GM21528 (cell line): ENCODE measurements around the gene SLTM.
"Not testable (repeated sequence)": the region's sequence is repeated elsewhere in the genome, so short reads cannot be mapped to it uniquely, and the experiment has no call there.

Experiments used
- ATAC-seq: cut with Tn5 transposase; IDR thresholded peaks from one replicate; pipeline ENCODE4 v1.9.1; 2021; ENCODE audit warnings: mild to moderate bottlenecking, moderate library complexity; ENCODE audit not compliant: unreplicated experiment, low FRiP score

The SLTM gene

GRCh38 chr15:58933281-58934113, at the start of gene SLTM:
Gene SLTM, minus strand, starts transcription at chr15:58933679. Its CDS starts 114 bp downstream, at chr15:58933565.
- peak; percentile 84 for ATAC-seq

GRCh38 chr15:58983261-58983660, 49.8 kb upstream of the SLTM start:
- ATAC-seq = no peak

DNA sequence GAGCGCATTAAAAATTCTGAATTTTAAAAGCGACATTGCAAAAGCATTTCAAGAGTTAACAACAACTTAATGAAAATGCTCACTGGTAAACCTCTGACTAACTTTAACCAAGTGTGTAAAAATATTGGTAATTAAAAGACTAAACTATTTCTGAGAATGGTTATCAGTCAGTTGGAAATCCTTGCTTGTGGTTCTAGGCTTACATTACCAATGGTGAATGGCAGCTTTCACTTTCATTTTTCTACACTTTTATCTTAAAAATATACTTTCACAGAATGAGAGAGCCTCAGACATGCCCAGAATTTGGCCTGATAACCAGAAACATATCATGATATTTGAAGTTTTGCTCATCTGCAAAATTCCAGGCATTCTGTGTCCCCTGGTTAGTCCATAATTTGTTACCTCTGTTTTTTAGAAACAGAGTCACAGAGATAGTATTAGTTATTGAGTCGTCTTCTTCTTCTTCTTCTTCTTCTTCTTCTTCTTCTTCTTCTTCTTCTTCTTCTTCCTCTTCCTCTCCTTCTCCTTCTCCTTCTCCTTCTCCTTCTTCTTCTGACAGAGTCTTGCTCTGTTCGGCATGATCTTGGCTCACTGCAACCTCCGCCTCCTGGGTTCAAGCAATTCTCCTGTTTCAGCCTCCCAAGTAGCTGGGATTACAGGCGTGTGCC, 48.5 kb upstream of the SLTM start:
- ATAC-seq = no peak

DNA sequence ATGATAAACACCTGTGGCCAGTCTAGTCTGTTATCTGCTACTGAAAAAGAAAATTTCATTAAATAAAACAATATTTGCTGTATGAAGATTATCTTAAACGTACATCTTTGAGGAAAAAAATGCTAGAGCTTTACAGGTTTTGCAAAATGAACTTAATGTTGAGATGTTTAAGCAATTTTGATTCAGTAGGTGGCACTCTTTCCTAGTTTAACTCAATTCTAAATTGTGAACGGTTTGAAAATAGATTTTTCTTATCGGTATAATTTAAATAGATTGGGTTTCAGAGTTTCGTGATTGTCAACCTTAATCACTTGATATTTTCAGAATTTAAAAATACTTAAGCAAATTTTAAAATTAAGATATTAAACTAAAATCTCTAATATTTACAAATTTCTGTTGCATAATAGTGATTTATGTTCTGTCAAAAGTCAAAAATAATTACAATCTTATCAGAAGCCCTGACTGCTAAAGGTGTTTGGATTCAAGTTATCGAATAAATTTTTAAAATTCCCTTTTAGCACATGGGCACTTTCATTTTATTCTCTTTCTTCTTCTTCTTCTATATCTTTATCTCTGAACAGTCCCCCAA, 47.0 kb upstream of the SLTM start:
- ATAC-seq = no peak

GRCh38 chr15:58977887-58978286, 44.4 kb upstream of the SLTM start:
- no peak for ATAC-seq

- ATAC-seq = no peak
These were observed 34.0 kb upstream of the SLTM start for GRCh38 chr15:58967479-58967878.

- ATAC-seq = no peak
These were observed 33.2 kb upstream of the SLTM start for GRCh38 chr15:58966698-58967097.

GRCh38 chr15:58962662-58963565, 29.4 kb upstream of the SLTM start:
- ATAC-seq = no peak

- no peak for ATAC-seq
These were observed 28.7 kb upstream of the SLTM start for GRCh38 chr15:58962136-58962535.

DNA sequence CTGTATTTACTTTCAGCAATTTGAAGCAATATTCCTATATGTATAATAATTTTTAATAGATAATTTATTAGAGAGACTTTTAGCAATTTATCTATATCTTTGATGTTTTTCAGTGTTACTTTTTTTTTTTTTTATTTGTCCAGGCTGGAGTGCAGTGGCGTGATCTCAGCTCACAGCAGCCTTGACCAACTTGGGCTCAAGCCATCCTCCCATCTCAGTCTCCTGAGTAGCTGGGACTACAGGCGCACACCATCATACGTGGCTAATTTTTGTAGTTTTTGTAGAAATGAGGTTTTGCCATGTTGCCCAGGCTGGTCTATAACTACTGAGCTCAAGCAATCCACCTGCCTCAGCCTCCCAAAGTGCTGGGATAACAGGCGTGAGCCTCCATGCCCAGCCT, 25.3 kb upstream of the SLTM start:
- no peak for ATAC-seq

- peak; percentile 73 for ATAC-seq
These were observed 23.9 kb upstream of the SLTM start for GRCh38 chr15:58957101-58957973.

DNA sequence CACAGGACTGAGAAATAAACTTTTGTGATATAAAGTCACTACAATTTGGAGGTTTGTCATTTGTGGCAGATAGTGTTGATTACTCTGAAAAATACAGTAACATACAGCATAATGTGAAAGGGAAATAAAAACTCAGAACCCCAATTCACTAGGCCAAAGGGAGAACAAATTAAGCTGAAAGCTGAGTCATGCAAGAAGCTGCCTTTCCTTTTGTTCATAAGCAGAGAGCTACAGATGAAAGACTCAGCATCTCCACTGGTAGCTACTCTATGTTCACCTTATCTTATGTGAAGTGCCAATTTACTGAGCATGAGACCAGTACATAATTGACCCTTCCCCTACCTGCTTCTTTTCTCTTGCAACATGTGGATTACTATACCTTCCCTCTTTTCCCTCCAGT, 19.3 kb upstream of the SLTM start:
- no peak for ATAC-seq

GRCh38 chr15:58951388-58952007, 18.0 kb upstream of the SLTM start:
- ATAC-seq = no peak

DNA sequence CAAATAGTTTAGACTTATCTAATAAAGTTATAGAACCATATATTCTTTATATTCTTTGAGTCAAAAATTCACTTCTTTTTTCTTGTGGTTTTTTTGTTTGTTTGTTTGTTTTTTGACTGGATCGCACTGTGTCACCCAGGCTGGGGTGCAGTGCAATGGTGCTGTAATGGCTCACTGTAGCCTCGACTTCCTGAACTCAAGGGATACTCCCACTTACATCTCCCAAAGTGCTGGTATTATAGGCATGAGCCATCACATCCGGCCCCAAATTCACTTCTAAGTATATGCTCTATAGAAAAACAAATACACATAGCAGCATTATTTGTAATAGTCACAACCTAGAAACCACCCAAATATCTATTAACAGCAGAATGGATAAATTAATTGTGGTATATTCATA, 13.7 kb upstream of the SLTM start:
- no peak for ATAC-seq

DNA sequence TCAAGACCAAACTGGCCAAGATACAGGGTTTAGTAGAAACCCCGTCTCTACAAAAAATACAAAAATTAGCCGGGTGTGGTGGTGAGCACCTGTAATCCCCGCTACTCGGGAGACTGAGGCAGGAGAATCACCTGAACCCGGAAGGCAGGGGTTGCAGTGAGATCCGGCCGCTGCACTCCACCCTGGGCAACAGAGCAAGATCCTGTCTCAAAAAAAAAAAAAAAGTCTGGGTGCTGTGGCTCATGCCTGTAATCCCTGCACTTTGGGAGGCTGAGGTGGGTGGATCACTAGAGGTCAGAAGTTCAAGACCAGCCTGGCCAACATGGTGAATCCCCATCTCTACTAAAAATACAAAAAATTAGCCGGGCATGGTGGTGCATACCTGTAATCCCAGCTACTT, 1.5 kb upstream of the SLTM start:
- ATAC-seq = not testable (repeated sequence)

DNA sequence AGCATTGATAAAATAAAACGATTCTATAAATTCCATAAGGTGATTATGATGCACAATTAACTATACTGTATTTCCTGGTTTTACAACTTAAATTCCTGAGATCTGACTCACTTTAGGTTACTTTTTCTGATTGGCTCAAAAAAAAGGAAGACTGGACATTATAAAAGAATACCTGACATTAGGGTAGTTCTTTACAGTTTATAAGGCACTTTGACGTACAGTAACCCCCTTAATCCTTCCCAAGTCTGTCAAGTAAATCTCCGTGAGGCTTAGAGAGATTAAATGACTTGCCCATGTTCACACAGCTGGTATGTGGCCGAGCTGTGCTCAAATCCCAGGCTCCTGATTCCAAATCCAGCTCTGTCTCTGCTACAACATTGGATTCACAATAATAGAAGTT, 1.0 kb upstream of the SLTM start:
- ATAC-seq = no peak

GRCh38 chr15:58934114-58934447, 602 bp upstream of the SLTM start:
- no peak for ATAC-seq

- peak; percentile 34 for ATAC-seq
These were observed 684 bp downstream of the SLTM start for GRCh38 chr15:58932710-58933280.

DNA sequence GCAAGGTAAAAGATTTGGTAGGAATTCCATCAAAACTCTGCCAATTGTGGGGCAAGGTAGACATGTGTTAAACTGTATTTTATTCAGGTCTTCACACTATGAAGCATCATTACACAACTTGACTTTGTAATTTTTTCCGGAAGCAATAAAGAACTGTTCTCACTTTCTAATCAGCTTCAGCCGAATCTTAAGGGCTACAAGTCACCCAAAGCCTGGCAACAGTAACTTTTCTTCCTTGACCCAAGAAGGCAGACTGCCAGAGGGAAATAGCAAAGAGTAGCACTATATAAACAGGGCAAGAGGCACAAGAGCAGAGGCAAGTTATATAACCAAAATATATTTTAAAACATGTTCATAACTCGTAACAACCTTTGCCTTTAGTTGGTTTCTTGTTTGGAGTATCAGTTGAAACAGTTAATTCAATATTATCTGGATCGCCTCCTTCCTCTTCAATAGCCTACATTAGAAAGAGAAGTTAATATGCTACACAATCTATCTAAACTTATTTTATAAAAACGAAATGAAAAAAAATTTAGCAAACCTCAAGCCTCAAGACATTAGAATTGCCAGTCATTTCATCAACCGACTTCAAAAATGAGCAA, 1.4 kb downstream of the SLTM start:
- ATAC-seq = no peak
